ENCODE measurements around the gene RGSL1. TPM values are rescaled to one million over a fixed set of nuclear protein-coding genes. Genes with fewer than 3 reads are reported as not detected.
A peak's percentile ranks its signal among the peaks of the same experiment; 100 is the strongest.

Gene RGSL1
- polyA plus RNA-seq, 3 donors from 2014 or later: not detected

DNA sequence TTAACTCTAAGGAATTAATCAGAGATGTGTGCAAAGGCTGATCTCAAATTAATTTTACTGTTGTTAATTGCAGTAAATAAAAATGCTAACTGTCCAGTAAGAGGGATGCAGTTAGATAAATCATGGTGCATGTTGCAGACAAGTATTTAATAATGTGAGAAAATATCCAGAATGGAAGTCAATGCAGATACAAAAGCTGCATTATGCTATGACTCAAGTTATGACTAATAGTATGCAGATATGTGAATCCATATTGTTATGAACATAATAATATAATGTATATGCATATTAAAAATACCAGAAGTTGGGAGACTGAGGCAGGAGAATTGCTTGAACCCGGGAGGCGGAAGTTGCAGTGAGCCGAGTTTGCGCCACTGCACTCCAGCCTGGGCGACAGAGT is 117.7 kb downstream of the RGSL1 start:
- H3K27ac Mint-ChIP-seq: no peak overlapping the region
- H3K27me3 Mint-ChIP-seq (ENCODE audit: low read depth in 3 of 3): peaks cover 0 to 3% (median 1%) of the 10 kb centered on the region in 3 donors
- no peaks in the 10 kb centered on the region for H3K9me3 Mint-ChIP-seq
- H3K4me3 Mint-ChIP-seq: no peak overlapping the region
- H3K36me3 Mint-ChIP-seq: peaks cover 0 to 4% (median 2%) of the 10 kb centered on the region in 3 donors
- no peak for DNase-seq
- no peaks in the 10 kb centered on the region for H3K4me1 Mint-ChIP-seq

DNA sequence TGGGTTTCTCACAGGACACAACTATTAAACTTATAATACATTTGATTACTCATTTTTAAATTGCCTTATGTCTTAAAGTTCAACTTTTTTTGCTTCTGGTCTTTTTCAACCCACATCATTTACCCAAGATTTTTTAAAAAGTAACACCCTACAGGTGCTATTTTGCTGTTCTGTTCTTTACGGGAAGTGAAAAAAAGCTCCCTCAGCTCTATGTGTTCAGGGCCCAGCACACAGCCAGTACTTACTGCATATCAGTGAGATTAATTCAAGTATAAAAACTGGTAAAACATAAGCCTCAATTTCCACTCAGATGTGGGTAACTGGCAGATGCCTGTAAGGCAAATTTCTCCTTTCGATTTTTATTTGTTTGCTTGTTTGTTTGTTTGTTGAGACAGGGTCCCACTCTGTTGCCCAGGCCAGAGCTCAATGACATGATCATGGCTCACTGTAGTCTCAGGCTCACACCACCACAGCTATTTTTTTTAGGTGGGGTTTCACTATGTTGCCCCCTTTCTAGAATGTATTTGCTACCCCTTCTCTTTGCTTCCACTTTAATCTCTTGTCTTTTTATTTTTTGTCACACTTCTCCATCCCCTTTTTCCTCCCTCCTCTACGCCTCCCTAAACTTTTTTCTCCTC is 118.8 kb downstream of the RGSL1 start:
- H3K4me1 Mint-ChIP-seq: no peaks in the 10 kb centered on the region
- H3K9me3 Mint-ChIP-seq: no peaks in the 10 kb centered on the region
- H3K4me3 Mint-ChIP-seq: no peak overlapping the region
- no peak for DNase-seq
- H3K27ac Mint-ChIP-seq: no peak overlapping the region
- H3K36me3 Mint-ChIP-seq: peaks cover 6 to 10% (median 9%) of the 10 kb centered on the region in 3 donors
- peaks cover 0 to 3% (median 1%) of the 10 kb centered on the region in 3 donors for H3K27me3 Mint-ChIP-seq (ENCODE audit: low read depth in 3 of 3)

DNA sequence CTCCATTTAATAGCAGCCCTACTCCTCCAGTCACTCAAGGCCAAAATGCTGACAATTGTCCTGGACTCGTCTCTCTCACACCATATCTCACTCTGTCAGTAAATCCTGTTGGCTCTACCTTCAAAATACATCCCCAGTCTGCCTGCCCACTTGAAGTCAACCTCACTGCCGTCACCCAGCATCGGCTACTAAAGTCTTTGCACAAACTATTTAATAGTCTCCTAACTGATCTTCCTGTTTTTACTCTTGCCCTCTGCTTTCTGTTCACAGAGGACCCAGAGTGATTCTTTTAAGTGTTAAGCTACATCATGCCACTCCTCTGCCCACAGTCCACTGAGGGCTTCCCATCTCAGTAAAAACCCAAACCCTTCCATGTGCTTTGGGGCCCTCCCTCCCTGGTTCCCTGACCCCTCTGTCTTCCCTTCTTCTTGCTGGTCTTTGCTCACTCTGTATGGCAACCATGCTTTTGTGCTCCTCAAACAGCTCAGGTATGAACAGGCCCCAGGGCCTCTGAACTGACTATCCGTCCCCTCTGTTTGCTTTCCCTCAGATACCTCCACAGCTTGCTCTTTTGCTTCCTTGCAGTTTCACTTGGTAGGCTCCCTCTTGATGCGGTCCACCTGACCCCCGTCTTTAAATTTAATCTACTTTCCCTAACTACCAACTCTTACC is 120.1 kb downstream of the RGSL1 start:
- no peak for DNase-seq
- Mint-ChIP-seq H3K36me3 (peaks cover 8 to 16% (median 9%) of the 10 kb centered on the region in 3 donors), H3K4me3 (no peak overlapping the region), H3K4me1 (no peaks in the 10 kb centered on the region), H3K9me3 (no peaks in the 10 kb centered on the region), H3K27me3 (ENCODE audit: low read depth in 3 of 3) (peaks cover 0 to 2% (median 1%) of the 10 kb centered on the region in 3 donors), H3K27ac (no peak overlapping the region)

DNA sequence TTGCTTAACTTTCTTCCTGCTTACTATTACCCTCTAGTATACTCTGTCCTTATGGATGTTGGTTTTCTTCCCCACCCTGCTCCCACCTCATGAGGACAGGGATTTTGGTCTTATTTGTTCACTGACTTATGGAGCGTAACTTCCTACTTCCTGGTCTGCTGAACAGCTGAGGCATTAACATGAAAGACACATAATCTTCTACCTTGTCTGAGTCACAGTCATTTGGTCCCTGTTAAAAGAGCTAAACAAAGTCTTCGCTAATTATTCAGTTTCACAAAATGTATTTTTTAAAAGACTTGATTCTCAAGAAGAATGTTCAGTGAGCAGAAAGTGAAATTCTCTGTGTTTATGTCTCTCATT is 120.6 kb downstream of the RGSL1 start:
- Mint-ChIP-seq H3K36me3 (peaks cover 12 to 22% (median 13%) of the 10 kb centered on the region in 3 donors), H3K4me1 (no peaks in the 10 kb centered on the region), H3K27ac (no peak overlapping the region), H3K4me3 (no peak overlapping the region), H3K9me3 (no peaks in the 10 kb centered on the region), H3K27me3 (ENCODE audit: low read depth in 3 of 3) (peaks cover 0 to 1% (median 0%) of the 10 kb centered on the region in 3 donors)
- DNase-seq: no peak

DNA sequence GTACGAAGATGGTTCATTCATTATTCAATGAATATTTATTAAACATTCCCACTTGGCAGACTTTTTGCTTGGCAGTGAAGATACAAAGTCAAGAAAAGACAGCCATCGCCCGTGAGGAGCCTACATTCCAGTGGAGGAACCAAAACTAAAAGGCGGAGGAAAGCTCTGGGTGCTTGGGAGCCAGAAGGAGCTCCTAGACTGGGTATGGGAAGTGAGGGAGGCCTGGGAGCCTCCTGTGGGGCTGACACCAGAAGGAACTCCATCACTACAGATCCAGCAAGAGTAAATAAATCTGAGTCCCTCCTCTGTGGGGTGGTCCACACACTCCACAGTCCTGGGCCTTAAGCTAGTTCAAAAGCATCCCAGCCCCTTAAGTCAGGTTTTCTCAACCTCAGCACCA is 124.2 kb downstream of the RGSL1 start:
- no peak overlapping the region for H3K27ac Mint-ChIP-seq
- DNase-seq: no peak
- H3K36me3 Mint-ChIP-seq: peaks cover 31 to 44% (median 33%) of the 10 kb centered on the region in 3 donors
- H3K9me3 Mint-ChIP-seq: no peaks in the 10 kb centered on the region
- no peaks in the 10 kb centered on the region for H3K27me3 Mint-ChIP-seq (ENCODE audit: low read depth in 3 of 3)
- H3K4me1 Mint-ChIP-seq: peaks cover 0 to 12% of the 10 kb centered on the region in 2 donors
- H3K4me3 Mint-ChIP-seq: no peak overlapping the region

DNA sequence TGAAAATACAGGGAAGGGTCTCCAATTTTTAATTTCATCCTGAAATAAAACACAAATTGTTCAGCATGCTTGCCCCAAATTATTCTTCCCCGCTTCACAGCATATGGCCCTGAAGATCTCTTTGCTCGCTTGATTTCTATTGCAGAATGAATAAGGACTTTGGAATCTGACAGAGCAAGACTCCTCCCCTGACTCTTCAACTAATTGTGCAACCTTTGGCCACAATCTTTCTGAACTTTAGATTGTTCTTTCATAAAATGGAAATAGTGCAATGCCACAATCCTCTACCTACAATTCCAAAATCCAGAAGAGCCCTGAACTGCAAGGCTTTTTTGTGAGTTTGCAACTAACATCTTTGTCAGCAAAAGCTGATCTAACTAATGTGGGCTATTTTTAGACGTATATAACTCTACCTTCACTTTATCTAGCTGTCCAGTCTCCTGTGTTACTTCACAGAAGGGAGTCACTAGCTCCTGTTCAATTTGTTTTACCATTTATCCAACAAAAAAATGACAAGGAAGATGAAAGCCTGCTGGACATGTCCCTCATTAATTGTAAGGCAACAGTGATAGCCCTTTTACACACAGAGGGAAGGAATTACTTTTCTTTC is 125.7 kb downstream of the RGSL1 start:
- Mint-ChIP-seq H3K36me3 (peaks cover 41 to 57% (median 42%) of the 10 kb centered on the region in 3 donors), H3K27ac (no peak overlapping the region), H3K27me3 (ENCODE audit: low read depth in 3 of 3) (no peaks in the 10 kb centered on the region), H3K9me3 (no peaks in the 10 kb centered on the region), H3K4me1 (peaks cover 0 to 12% of the 10 kb centered on the region in 2 donors), H3K4me3 (no peak overlapping the region)
- DNase-seq: no peak

DNA sequence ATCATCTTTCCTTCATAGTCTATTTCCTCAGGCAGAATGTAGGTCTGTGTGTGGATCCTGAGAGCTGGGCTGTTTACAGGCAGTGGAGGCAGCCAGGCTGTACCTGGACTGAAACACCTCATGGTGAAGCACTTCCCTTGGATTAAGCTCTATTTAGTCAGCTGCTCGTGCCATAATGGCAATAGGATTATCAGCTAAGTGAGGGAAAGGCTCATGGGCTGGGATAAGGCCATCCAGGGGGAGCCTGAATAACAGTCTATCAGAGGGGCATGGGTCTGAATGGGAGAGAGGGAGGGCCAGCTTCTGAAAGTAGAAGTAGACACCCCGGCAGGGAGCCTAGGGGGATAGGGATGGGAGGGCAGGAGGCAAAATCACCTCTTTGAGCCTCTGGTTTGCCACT is 130.8 kb downstream of the RGSL1 start:
- Mint-ChIP-seq H3K27ac (no peak overlapping the region), H3K36me3 (peaks cover 57 to 73% (median 59%) of the 10 kb centered on the region in 3 donors), H3K4me1 (peaks cover 32 to 51% of the 10 kb centered on the region in 2 donors), H3K27me3 (ENCODE audit: low read depth in 3 of 3) (no peaks in the 10 kb centered on the region), H3K4me3 (no peak overlapping the region), H3K9me3 (no peaks in the 10 kb centered on the region)
- DNase-seq: no peak

DNA sequence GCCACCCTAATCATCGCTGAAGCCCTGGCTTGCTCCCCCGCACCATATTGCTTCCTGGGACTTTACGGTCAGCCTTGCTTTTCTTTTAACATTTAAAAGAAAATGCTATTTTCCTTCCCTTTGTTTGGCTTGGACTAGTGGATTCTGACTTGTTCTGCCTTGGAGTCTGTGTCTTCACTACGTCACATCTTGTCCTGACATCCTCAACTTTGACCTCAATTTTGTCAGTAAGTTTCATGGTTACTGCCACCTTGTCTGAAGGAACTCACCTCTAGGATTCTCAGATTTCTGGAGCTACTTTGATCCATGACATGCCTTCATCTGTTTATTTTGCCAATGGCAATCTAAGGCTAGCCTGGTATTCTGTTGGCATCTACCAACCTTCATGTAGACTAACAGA is 134.8 kb downstream of the RGSL1 start:
- H3K36me3 Mint-ChIP-seq: peaks cover 43 to 60% (median 50%) of the 10 kb centered on the region in 3 donors
- peak overlapping the region in 2 of 6 donors; percentile 50 to 53 for H3K27ac Mint-ChIP-seq
- peak overlapping the region in 1 of 5 donors; percentile 71 for H3K4me3 Mint-ChIP-seq
- H3K27me3 Mint-ChIP-seq (ENCODE audit: low read depth in 3 of 3): peaks cover 0 to 5% (median 2%) of the 10 kb centered on the region in 3 donors
- no peaks in the 10 kb centered on the region for H3K9me3 Mint-ChIP-seq
- H3K4me1 Mint-ChIP-seq: peaks cover 61 to 72% of the 10 kb centered on the region in 2 donors
- DNase-seq: no peak

DNA sequence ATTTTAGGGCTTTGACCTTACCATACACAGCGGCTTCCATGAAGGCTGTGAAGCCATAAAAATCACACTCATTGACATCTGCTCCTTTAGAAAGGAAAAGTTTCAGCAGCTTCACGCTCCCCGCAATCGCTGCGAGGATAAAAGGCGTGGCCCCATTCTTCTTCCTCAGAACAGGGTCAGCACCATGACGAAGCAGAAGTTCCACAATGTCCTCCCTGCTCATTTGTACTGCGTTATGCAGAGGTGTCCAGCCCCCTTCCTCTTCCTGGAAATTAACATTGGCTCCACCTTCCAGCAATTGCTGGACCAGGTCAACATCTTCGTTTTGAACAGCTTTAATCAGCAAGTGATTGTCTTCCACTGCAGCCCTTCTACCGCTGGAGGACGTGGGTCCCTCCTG is 136.4 kb downstream of the RGSL1 start:
- peak overlapping the region in 1 of 5 donors; percentile 27 for H3K4me3 Mint-ChIP-seq
- DNase-seq: no peak
- H3K27me3 Mint-ChIP-seq (ENCODE audit: low read depth in 3 of 3): peaks cover 0 to 5% (median 2%) of the 10 kb centered on the region in 3 donors
- H3K36me3 Mint-ChIP-seq: peaks cover 38 to 46% (median 39%) of the 10 kb centered on the region in 3 donors
- H3K4me1 Mint-ChIP-seq: peaks cover 62 to 76% of the 10 kb centered on the region in 2 donors
- H3K9me3 Mint-ChIP-seq: no peaks in the 10 kb centered on the region
- H3K27ac Mint-ChIP-seq: no peak overlapping the region

DNA sequence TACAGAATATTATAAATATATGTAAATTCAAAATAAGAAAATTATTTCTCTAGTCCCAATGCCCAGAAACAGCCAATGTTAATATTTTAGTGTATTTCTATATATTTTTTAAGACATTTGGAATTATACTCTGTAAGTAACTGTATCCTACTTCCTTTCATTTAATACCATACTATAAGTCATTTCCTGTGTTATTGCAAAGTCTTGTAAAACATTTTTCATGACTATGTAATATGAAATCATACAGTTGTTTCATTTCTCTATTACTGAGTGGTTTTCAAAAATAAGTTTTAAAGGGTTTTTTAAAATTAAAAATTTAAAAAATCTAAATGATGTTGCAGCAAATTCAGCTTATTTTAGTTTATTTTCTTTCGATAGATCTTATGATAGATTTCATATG is 137.1 kb downstream of the RGSL1 start:
- no peak overlapping the region for H3K4me3 Mint-ChIP-seq
- H3K27ac Mint-ChIP-seq: no peak overlapping the region
- H3K4me1 Mint-ChIP-seq: peaks cover 62 to 74% of the 10 kb centered on the region in 2 donors
- H3K36me3 Mint-ChIP-seq: peaks cover 36 to 42% (median 36%) of the 10 kb centered on the region in 3 donors
- peaks cover 0 to 7% (median 2%) of the 10 kb centered on the region in 3 donors for H3K27me3 Mint-ChIP-seq (ENCODE audit: low read depth in 3 of 3)
- H3K9me3 Mint-ChIP-seq: no peaks in the 10 kb centered on the region
- DNase-seq: no peak

DNA sequence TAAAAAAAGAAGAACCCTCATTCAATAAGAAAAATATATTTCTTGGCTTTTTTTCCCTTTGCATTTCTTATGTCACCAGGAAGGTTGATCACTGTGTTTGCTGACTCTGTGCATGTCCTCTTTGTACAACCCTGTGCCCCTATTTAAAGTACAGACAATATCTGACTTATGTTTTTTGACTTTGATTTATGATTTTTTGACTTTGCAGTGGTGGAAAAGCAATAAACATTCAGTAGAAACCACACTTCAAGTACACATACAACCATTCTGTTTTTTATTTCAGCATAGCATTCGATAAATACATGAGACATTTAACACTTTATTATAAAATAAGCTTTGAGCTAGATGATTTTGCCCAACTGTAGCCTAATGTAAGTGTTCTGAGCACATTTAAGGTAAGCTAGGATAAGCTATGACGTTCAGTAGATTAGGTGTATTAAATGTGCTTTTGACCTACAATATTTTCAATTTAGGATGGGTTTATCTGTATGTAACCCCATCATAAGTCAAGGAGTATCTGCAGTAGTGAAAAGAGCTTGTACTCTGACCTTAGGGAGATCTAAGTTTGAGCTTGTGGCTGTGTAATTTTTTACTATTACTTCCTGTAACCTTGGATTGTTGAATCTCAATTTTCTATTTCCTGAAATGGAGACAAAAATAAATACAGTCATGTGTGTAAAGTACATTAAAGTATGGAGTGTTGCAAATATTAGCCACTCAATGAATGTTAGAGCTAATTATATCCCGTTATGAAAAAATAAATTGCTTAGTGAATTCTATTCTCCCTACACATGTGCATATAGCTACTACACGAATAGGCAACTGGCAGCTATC is 137.9 kb downstream of the RGSL1 start:
- DNase-seq: no peak
- Mint-ChIP-seq H3K4me3 (peak overlapping the region; percentile 96 to 100 (median 98)), H3K27ac (peak overlapping the region; percentile 98 to 100 (median 100)), H3K4me1 (peaks cover 58 to 66% of the 10 kb centered on the region in 2 donors), H3K9me3 (no peaks in the 10 kb centered on the region), H3K27me3 (ENCODE audit: low read depth in 3 of 3) (peaks cover 0 to 7% (median 2%) of the 10 kb centered on the region in 3 donors), H3K36me3 (peaks cover 29 to 36% (median 31%) of the 10 kb centered on the region in 3 donors)

DNA sequence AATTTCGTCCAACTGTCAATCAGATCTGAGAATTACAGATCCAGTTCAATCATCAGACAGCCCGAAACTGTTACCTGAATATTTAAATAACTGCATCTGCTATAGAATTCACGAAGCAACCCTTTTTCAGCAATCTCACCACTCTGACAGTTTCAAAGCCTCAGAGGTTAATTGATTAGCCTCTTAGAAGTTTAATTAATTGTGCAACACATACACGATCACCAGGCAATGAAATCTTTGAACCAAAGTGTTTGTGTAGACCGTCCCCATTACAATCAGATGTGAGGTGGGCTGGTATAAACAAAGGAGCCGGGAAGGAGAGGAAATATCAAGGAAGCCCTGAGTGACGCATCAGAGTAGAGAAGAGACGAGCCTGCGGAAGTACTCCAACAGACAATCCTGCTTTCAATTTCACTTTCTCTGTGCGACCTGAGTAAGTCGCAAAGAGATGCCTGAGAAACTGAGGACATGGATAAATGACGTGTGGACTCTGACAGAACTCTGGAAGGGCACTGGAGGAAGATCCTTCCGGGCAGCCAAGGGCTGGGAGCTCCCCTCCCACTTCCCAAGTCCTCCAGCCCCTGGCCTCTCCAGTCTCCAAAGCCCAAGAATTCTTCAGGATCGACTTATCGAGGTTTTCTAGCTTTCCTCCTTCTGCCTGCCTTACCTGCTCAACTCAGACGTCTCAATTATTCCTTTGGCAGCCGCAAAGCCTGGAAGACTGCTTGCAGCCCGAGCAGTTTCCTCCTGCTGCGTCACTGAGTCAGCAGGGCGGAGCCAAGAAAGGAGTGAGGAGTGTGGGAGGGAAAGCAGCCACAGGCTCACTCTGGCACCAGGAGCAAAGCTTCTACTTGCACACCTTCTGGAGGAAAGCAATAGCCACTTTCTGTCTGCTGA is 138.8 kb downstream of the RGSL1 start, which contains the start of gene RNASEL:
RNASEL (minus strand) TSS at position 757 of the 897 bp plus-strand sequence. CDS start 2,450 bp downstream, outside the sequence.
- Mint-ChIP-seq H3K9me3 (no peaks in the 10 kb centered on the region), H3K4me1 (peaks cover 50 to 58% of the 10 kb centered on the region in 2 donors), H3K27ac (peak within 1 kb of the TSS; percentile 98 to 100 (median 100)), H3K4me3 (peak within 1 kb of the TSS; percentile 96 to 100 (median 98)), H3K36me3 (peaks cover 21 to 27% (median 25%) of the 10 kb centered on the region in 3 donors), H3K27me3 (ENCODE audit: low read depth in 3 of 3) (peaks cover 0 to 7% (median 2%) of the 10 kb centered on the region in 3 donors)
- peak; percentile 60 to 70 (median 69) for DNase-seq

Data from immature natural killer cell (primary cell).